ENCODE measurements around the gene ID3. TPM values are rescaled to one million over a fixed set of nuclear protein-coding genes. Genes with fewer than 3 reads are reported as not detected.

ID3 gene
- polyA plus RNA-seq, 1 of the 3 experiments (the other 2 are of a cell fraction) = 504 TPM

GRCh38 chr1:23524163-23524562, 35.1 kb downstream of the ID3 start:
- no peaks in the 10 kb centered on the region for H3K36me3 ChIP-seq (replicated peaks in 1 of 2; ENCODE audit: control insufficient read depth in 1 of 2, insufficient read depth in 2 of 2, low read length in 1 of 2)
- no peak overlapping the region for H3K27ac ChIP-seq (ENCODE audit: low read depth in 2 of 2, low read length in 1 of 2)
- TF ChIP-seq RFX5 (IDR thresholded peaks at IDR 0.05; ENCODE audit: low read length) = no peak
- no peak for TF ChIP-seq CTCF (IDR thresholded peaks at IDR 0.05)
- no peak for TF ChIP-seq USF1 (IDR thresholded peaks at IDR 0.05; ENCODE audit: borderline replicate concordance, low read depth)
- POLR2A ChIA-PET = no interaction called here
- peaks cover 4% of the 10 kb centered on the region for H3F3A ChIP-seq (replicated peaks; ENCODE audit: insufficient read depth)
- H4K20me1 ChIP-seq (ENCODE audit: insufficient read depth) = no peaks in the 10 kb centered on the region
- H3K9ac ChIP-seq = no peak overlapping the region
- H3K9me3 ChIP-seq = no peaks in the 10 kb centered on the region
- CTCF ChIA-PET = interaction anchor here (1.0 to 29.7 kb wide), 6 partner anchors 10 to 141 kb away, joined by 3 to 503 read pairs (median 8); no protein-coding TSS in a partner anchor
- H3K9me2 ChIP-seq = no peaks in the 10 kb centered on the region
- H3K27me3 ChIP-seq (ENCODE audit: insufficient read depth) = no peaks in the 10 kb centered on the region
- H3K4me2 ChIP-seq = no peak overlapping the region
- H3K4me1 ChIP-seq (ENCODE audit: control insufficient read depth in 1 of 2, insufficient read depth in 2 of 2, low read depth in 1 of 2, low read length in 1 of 2) = peaks cover 6 to 11% of the 10 kb centered on the region in 2 experiments; a peak in 1 of 4 replicates
- no peak for DNase-seq
- 100% methylated on average over 1 of the region's 3 CpGs for WGBS (ENCODE audit: low lambda C conversion rate)
- no peaks in the 10 kb centered on the region for H3K79me2 ChIP-seq (ENCODE audit: insufficient read depth)
- no peak overlapping the region for H3K4me3 ChIP-seq (ENCODE audit: low read depth in 2 of 2, low read length in 1 of 2)
- H2AFZ ChIP-seq (ENCODE audit: low read depth) = no peak overlapping the region

- no peak overlapping the region for H3K4me2 ChIP-seq
- no peaks in the 10 kb centered on the region for H3K27me3 ChIP-seq (ENCODE audit: insufficient read depth)
- DNase-seq = no peak
- H3K27ac ChIP-seq (ENCODE audit: low read depth in 2 of 2, low read length in 1 of 2) = no peak overlapping the region
- no peak overlapping the region for H3K9ac ChIP-seq
- no peaks in the 10 kb centered on the region for H3K9me3 ChIP-seq
- H3K9me2 ChIP-seq = no peaks in the 10 kb centered on the region
- H3K4me3 ChIP-seq (ENCODE audit: low read depth in 2 of 2, low read length in 1 of 2) = no peak overlapping the region
- 91% methylated on average over 7 of the region's 7 CpGs for WGBS (ENCODE audit: low lambda C conversion rate)
- H2AFZ ChIP-seq (ENCODE audit: low read depth) = no peak overlapping the region
- POLR2A ChIA-PET = no interaction called here
- H3K4me1 ChIP-seq (ENCODE audit: control insufficient read depth in 1 of 2, insufficient read depth in 2 of 2, low read depth in 1 of 2, low read length in 1 of 2) = peaks cover 0 to 4% of the 10 kb centered on the region in 2 experiments; a peak in 1 of 4 replicates
- H3K79me2 ChIP-seq (ENCODE audit: insufficient read depth) = no peaks in the 10 kb centered on the region
- CTCF ChIA-PET = interaction anchor here (29.7 kb wide), 1 partner anchor 25 kb away, joined by 503 read pairs; no protein-coding TSS in a partner anchor
- peaks cover 0 to 2% of the 10 kb centered on the region in 2 experiments for H3K36me3 ChIP-seq (replicated peaks in 1 of 2; ENCODE audit: control insufficient read depth in 1 of 2, insufficient read depth in 2 of 2, low read length in 1 of 2)
- no peaks in the 10 kb centered on the region for H4K20me1 ChIP-seq (ENCODE audit: insufficient read depth)
- no peaks in the 10 kb centered on the region for H3F3A ChIP-seq (replicated peaks; ENCODE audit: insufficient read depth)
- no peak for TF ChIP-seq PBX3 (IDR thresholded peaks at IDR 0.05)
- TF ChIP-seq GABPA (IDR thresholded peaks at IDR 0.05; ENCODE audit: low read depth) = no peak
- TF ChIP-seq TEAD4 (IDR thresholded peaks at IDR 0.05; ENCODE audit: borderline replicate concordance, insufficient read depth) = no peak
- no peak for TF ChIP-seq FOXM1 (IDR thresholded peaks at IDR 0.05; ENCODE audit: low read depth)
- no peak for TF ChIP-seq REST (IDR thresholded peaks at IDR 0.05; ENCODE audit: low read depth, low read length)
- no peak for TF ChIP-seq NFIC (IDR thresholded peaks at IDR 0.05; ENCODE audit: borderline replicate concordance)
- TF ChIP-seq MAX (IDR thresholded peaks at IDR 0.05; ENCODE audit: low read depth) = no peak
- no peak for TF ChIP-seq TCF12 (IDR thresholded peaks at IDR 0.05)
- TF ChIP-seq FOSL2 (IDR thresholded peaks at IDR 0.05; ENCODE audit: borderline replicate concordance, low read depth) = no peak
- no peak for TF ChIP-seq POLR2AphosphoS5 (IDR thresholded peaks at IDR 0.05; ENCODE audit: low read depth, low read length)
- no peak for TF ChIP-seq SIN3A (IDR thresholded peaks at IDR 0.05; ENCODE audit: borderline replicate concordance, low read depth, low read length)
These were observed 36.9 kb downstream of the ID3 start for GRCh38 chr1:23522244-23522982.
